HEK293T (cell line): ENCODE measurements around the gene KCNJ5.

ENCODE experiments used
- CTCF ChIA-PET: fragments of 350-600 bp; formaldehyde crosslinking; extraction: SDS; loops from one replicate; lab custom pipeline; 2021; ENCODE audit warnings: antibody characterized with exemption, inconsistent platforms; lab: Yijun Ruan, JAX
- POLR2A ChIA-PET: fragments of 350-600 bp; formaldehyde crosslinking; extraction: SDS; loops from one replicate; lab custom pipeline; 2020; ENCODE audit warnings: antibody characterized with exemption, inconsistent platforms; lab: Yijun Ruan, JAX
- DNase-seq: peaks from one replicate; pipeline ENCODE4 v3.0.0; 2012; ENCODE audit warnings: mixed read lengths; ENCODE audit errors: extremely low spot score
- ARNT ChIP-seq: fragments of 450-650 bp; IDR thresholded peaks from 2 replicates; pipeline ENCODE4 v1.6.1; 2017; ENCODE audit warnings: mild to moderate bottlenecking
- BHLHE40 ChIP-seq: fragments of 450-650 bp; IDR thresholded peaks from 2 replicates; pipeline ENCODE4 v1.6.1; 2016; ENCODE audit warnings: mild to moderate bottlenecking, moderate library complexity, borderline replicate concordance
- CTBP1 ChIP-seq: fragments of 450-650 bp; IDR thresholded peaks from 2 replicates; pipeline ENCODE4 v1.6.1; 2016; ENCODE audit warnings: borderline replicate concordance
- ELF4 ChIP-seq: fragments of 450-650 bp; IDR thresholded peaks from 2 replicates; pipeline ENCODE4 v1.6.1; 2017; ENCODE audit warnings: antibody characterized with exemption
- FOXA1 ChIP-seq: fragments of 450-650 bp; IDR thresholded peaks from 2 replicates; pipeline ENCODE4 v1.6.1; 2016; ENCODE audit warnings: mild to moderate bottlenecking
- FOXK2 ChIP-seq: fragments of 450-650 bp; IDR thresholded peaks from 2 replicates; pipeline ENCODE4 v1.6.1; 2016; ENCODE audit warnings: mild to moderate bottlenecking
- FOXM1 ChIP-seq: fragments of 450-650 bp; IDR thresholded peaks from 2 replicates; pipeline ENCODE4 v1.6.1; 2017; ENCODE audit warnings: mild to moderate bottlenecking, borderline replicate concordance
- HDGF ChIP-seq: fragments of 450-650 bp; IDR thresholded peaks from 2 replicates; pipeline ENCODE4 v1.6.1; 2017; ENCODE audit warnings: antibody characterized with exemption, borderline replicate concordance
- L3MBTL2 ChIP-seq: fragments of 450-650 bp; conservative IDR thresholded peaks from 2 replicates; pipeline ENCODE4 v1.6.1; 2016; ENCODE audit warnings: mild to moderate bottlenecking
- LEF1 ChIP-seq: fragments of 450-650 bp; IDR thresholded peaks from 2 replicates; pipeline ENCODE4 v1.6.1; 2017; ENCODE audit warnings: mild to moderate bottlenecking, borderline replicate concordance
- NFRKB ChIP-seq: fragments of 450-650 bp; IDR thresholded peaks from 2 replicates; pipeline ENCODE4 v1.6.1; 2016; ENCODE audit warnings: mild to moderate bottlenecking, moderate library complexity
- SP1 ChIP-seq: fragments of 450-650 bp; IDR thresholded peaks from 2 replicates; pipeline ENCODE4 v1.6.1; 2017
- SUZ12 ChIP-seq: fragments of 450-650 bp; IDR thresholded peaks from 2 replicates; pipeline ENCODE4 v1.6.1; 2016; ENCODE audit warnings: mild to moderate bottlenecking
- TARDBP ChIP-seq: fragments of 450-650 bp; IDR thresholded peaks from 2 replicates; pipeline ENCODE4 v1.6.1; 2016
- ZNF384 ChIP-seq: fragments of 450-650 bp; IDR thresholded peaks from 2 replicates; pipeline ENCODE4 v1.6.1; 2016
- TF ChIP-seq, protein P1 (sequence below): fragments of 450-650 bp; IDR thresholded peaks from 2 replicates; pipeline ENCODE4 v1.6.1; 2016

KCNJ5 gene

GRCh38 chr11:128931066-128931465 is 39.9 kb downstream of the KCNJ5 start:
- ChIA-PET CTCF (interaction anchor here (0.9 kb wide), 1 partner anchor 26 kb away, joined by 3 read pairs; no protein-coding TSS in a partner anchor), POLR2A (no interaction called here)
- DNase-seq: no peak
- TF ChIP-seq SP1 (no peak), ARNT (no peak), CTBP1 (no peak), ZNF384 (no peak), BHLHE40 (no peak), FOXA1 (no peak), NFRKB (no peak), TARDBP (no peak), FOXK2 (no peak), LEF1 (no peak), ELF4 (no peak), SUZ12 (no peak), HDGF (no peak), FOXM1 (no peak), L3MBTL2 (no peak)
- TF ChIP-seq, protein P1, sequence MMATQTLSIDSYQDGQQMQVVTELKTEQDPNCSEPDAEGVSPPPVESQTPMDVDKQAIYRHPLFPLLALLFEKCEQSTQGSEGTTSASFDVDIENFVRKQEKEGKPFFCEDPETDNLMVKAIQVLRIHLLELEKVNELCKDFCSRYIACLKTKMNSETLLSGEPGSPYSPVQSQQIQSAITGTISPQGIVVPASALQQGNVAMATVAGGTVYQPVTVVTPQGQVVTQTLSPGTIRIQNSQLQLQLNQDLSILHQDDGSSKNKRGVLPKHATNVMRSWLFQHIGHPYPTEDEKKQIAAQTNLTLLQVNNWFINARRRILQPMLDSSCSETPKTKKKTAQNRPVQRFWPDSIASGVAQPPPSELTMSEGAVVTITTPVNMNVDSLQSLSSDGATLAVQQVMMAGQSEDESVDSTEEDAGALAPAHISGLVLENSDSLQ: no peak

DNA sequence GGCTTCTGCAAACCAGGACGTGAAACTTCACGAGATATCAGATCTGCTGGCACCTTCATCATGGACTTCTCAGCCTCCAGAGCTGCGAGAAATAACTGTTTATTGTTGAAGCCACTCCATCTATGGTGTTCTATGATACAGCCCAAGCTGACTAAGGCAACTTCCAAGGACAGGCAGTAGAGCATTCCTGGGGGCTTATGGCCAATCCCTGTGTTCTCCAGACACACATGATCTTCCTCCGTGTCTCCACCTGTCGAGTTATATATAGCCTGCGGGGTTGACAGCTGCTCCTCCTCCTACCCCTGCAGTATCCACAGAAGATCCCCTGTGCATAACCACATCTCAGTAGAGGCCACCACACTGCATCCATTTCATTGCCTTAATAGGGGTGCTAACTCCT is 40.5 kb downstream of the KCNJ5 start:
- POLR2A ChIA-PET: no interaction called here
- DNase-seq: no peak
- CTCF ChIA-PET: interaction anchor here (0.9 kb wide), 1 partner anchor 27 kb away, joined by 3 read pairs; no protein-coding TSS in a partner anchor
- TF ChIP-seq TARDBP: no peak
- TF ChIP-seq ZNF384: no peak
- no peak for TF ChIP-seq CTBP1
- TF ChIP-seq BHLHE40: no peak
- TF ChIP-seq LEF1: no peak
- TF ChIP-seq FOXM1: no peak
- TF ChIP-seq NFRKB: no peak
- no peak for TF ChIP-seq SUZ12

- ChIA-PET POLR2A (no interaction called here), CTCF (interaction anchor here (0.6 kb wide), 1 partner anchor 342 kb away, joined by 3 read pairs; no protein-coding TSS in a partner anchor)
- DNase-seq: no peak
- TF ChIP-seq TARDBP (no peak), FOXK2 (no peak), BHLHE40 (no peak), CTBP1 (no peak), L3MBTL2 (no peak), SP1 (no peak), ZNF384 (no peak), ARNT (no peak), SUZ12 (no peak), NFRKB (no peak), LEF1 (no peak), ELF4 (no peak), FOXA1 (no peak)
- TF ChIP-seq, protein P1: no peak
Observed at GRCh38 chr11:128933481-128934178, 42.5 kb downstream of the KCNJ5 start.

- TF ChIP-seq ARNT (no peak), HDGF (no peak), SUZ12 (no peak), ZNF384 (no peak), CTBP1 (no peak), SP1 (no peak), FOXA1 (no peak), ELF4 (no peak), BHLHE40 (no peak), L3MBTL2 (no peak)
- TF ChIP-seq, protein P1: no peak
- ChIA-PET POLR2A (no interaction called here), CTCF (no interaction called here)
- DNase-seq: no peak
Observed at GRCh38 chr11:128934351-128934750, 43.2 kb downstream of the KCNJ5 start.

GRCh38 chr11:128934926-128935325 is 43.8 kb downstream of the KCNJ5 start:
- no peak for DNase-seq
- ChIA-PET POLR2A (no interaction called here), CTCF (no interaction called here)
- TF ChIP-seq SUZ12: no peak
- TF ChIP-seq ARNT: no peak
- no peak for TF ChIP-seq ELF4
- TF ChIP-seq, protein P1: no peak
- TF ChIP-seq NFRKB: no peak
- no peak for TF ChIP-seq CTBP1
- no peak for TF ChIP-seq LEF1
- TF ChIP-seq HDGF: no peak
- TF ChIP-seq FOXA1: no peak
- TF ChIP-seq ZNF384: no peak
- no peak for TF ChIP-seq TARDBP
- no peak for TF ChIP-seq FOXK2
- no peak for TF ChIP-seq FOXM1
- no peak for TF ChIP-seq L3MBTL2
- TF ChIP-seq SP1: no peak
- TF ChIP-seq BHLHE40: no peak
